ENCODE data around the gene TRIM2.

- no peak for TF ChIP-seq CTCF (IDR thresholded peaks at IDR 0.05)
- TF ChIP-seq POLR2A (IDR thresholded peaks at IDR 0.05): no peak
These were observed 15.0 kb upstream of the TRIM2 start for GRCh38 chr4:153189016-153189801.

Measured in vagina (tissue), 2 donors.